ENCODE data around the gene THOC2. TPM values are rescaled to one million over a fixed set of nuclear protein-coding genes. Genes with fewer than 3 reads are reported as not detected.
"Not testable (repeated sequence)": the region's sequence is repeated elsewhere in the genome, so short reads cannot be mapped to it uniquely, and the experiment has no call there.

The THOC2 gene
- total and polyA plus RNA-seq, 2 donors (not counting 1 experiment from before 2014, with no cell fraction given) = 34.7 to 113 TPM

DNA sequence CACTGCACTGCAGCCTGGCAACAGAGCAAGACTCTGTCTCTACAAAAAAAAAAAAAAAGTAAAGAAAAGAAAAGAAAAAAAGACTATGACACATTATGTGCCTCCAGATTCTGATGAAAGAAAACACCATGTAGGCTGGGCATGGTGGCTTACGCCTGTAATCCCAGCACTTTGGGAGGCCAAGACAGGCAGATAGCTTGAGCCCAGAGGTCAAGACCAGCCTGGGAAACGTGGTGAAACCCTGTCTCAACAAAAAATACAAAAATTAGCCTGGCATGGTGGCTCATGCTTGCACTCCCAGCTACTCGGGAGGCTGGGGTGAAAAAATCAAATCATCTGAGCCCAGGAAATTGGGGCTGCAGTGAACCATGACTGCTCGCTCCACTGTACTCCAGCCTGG lies 19.4 kb downstream of the THOC2 start:
- intact Hi-C loops (cut with micrococcal nuclease) = no loop called here
- TF ChIP-seq, protein P1, sequence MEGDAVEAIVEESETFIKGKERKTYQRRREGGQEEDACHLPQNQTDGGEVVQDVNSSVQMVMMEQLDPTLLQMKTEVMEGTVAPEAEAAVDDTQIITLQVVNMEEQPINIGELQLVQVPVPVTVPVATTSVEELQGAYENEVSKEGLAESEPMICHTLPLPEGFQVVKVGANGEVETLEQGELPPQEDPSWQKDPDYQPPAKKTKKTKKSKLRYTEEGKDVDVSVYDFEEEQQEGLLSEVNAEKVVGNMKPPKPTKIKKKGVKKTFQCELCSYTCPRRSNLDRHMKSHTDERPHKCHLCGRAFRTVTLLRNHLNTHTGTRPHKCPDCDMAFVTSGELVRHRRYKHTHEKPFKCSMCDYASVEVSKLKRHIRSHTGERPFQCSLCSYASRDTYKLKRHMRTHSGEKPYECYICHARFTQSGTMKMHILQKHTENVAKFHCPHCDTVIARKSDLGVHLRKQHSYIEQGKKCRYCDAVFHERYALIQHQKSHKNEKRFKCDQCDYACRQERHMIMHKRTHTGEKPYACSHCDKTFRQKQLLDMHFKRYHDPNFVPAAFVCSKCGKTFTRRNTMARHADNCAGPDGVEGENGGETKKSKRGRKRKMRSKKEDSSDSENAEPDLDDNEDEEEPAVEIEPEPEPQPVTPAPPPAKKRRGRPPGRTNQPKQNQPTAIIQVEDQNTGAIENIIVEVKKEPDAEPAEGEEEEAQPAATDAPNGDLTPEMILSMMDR (IDR thresholded peaks at IDR 0.05) = no peak
- TF ChIP-seq EZH2 (IDR thresholded peaks at IDR 0.05; ENCODE audit: borderline replicate concordance, insufficient read depth, low read depth, low read length, poor library complexity, severe bottlenecking) = no peak
- POLR2A ChIA-PET = no interaction called here
- Histone ChIP-seq H3K4me3 (ENCODE audit: control extremely low read depth in 1 of 5, extremely low read depth in 1 of 5, insufficient read depth in 1 of 5, low read depth in 2 of 5, low read length in 4 of 5) (no peak overlapping the region), H2AFZ (ENCODE audit: insufficient read depth, low read depth, low read length, poor library complexity, severe bottlenecking) (no peak overlapping the region), H3K4me2 (replicated peaks; ENCODE audit: low read depth, low read length, poor library complexity, severe bottlenecking) (peak overlapping the region; percentile 34), H4K20me1 (ENCODE audit: control insufficient read depth, insufficient read depth, low read length, poor library complexity, severe bottlenecking) (no peaks in the 10 kb centered on the region), H3K79me2 (ENCODE audit: control insufficient read depth, insufficient read depth, low read length) (peaks cover 60% of the 10 kb centered on the region), H3K36me3 (replicated peaks in 1 of 2; ENCODE audit: control extremely low read depth in 1 of 2, control insufficient read depth in 1 of 2, extremely low read depth in 1 of 2, insufficient read depth in 2 of 2, low read length in 1 of 2) (peaks cover 0 to 4% of the 10 kb centered on the region in 2 experiments), H3K27me3 (replicated peaks in 1 of 4; ENCODE audit: control extremely low read depth in 1 of 4, control insufficient read depth in 3 of 4, insufficient read depth in 4 of 4, low read length in 3 of 4) (no peaks in the 10 kb centered on the region), H3K4me1 (ENCODE audit: control insufficient read depth in 2 of 2, insufficient read depth in 2 of 2, low read length in 2 of 2) (peaks cover 3 to 8% of the 10 kb centered on the region in 2 donors), H3K9ac (ENCODE audit: low read length) (no peak overlapping the region), H3K27ac (ENCODE audit: low read length in 2 of 2) (no peak overlapping the region), H3K9me3 (ENCODE audit: control extremely low read depth in 1 of 3, control insufficient read depth in 2 of 3, insufficient read depth in 1 of 3, low read length in 2 of 3) (peaks cover 0 to 3% (median 0%) of the 10 kb centered on the region in 3 donors)
- H3K4me1 Mint-ChIP-seq = peaks cover 27% of the 10 kb centered on the region
- WGBS (ENCODE audit: insufficient coverage) = 100% methylated on average over 1 of the region's 4 CpGs
- CTCF ChIA-PET = no interaction called here
- ATAC-seq (ENCODE audit: low read depth) = no peak
- no peak overlapping the region for H3K27ac Mint-ChIP-seq
- H3K4me3 Mint-ChIP-seq = no peak overlapping the region
- H3K27me3 Mint-ChIP-seq = no peaks in the 10 kb centered on the region
- DNase-seq = no peak
- H3K9me3 Mint-ChIP-seq (ENCODE audit: insufficient read depth) = no peaks in the 10 kb centered on the region

DNA sequence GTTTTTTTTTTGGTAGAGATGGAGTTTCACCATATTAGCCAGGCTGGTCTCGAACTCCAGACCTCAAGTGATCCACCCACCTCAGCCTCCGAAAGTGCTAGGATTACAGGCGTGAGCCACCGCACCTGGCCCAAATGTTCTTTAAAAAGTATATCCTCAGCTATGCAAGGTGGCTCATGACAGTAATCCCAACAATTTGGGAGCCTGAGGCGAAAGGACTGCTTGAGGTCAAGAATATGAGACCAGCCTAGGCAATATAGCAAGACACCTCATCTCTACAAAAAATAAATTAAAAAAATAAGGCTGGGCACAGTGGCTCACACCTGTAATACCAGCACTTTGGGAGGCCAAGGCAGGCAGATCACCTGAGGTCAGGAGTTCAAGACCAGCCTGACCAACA lies 21.7 kb downstream of the THOC2 start:
- H3K4me2 ChIP-seq (replicated peaks; ENCODE audit: low read depth, low read length, poor library complexity, severe bottlenecking); H3K9me3 ChIP-seq (ENCODE audit: control extremely low read depth in 1 of 3, control insufficient read depth in 2 of 3, insufficient read depth in 1 of 3, low read length in 2 of 3); H2AFZ ChIP-seq (ENCODE audit: insufficient read depth, low read depth, low read length, poor library complexity, severe bottlenecking); intact Hi-C loops (cut with micrococcal nuclease); H3K36me3 ChIP-seq (replicated peaks in 1 of 2; ENCODE audit: control extremely low read depth in 1 of 2, control insufficient read depth in 1 of 2, extremely low read depth in 1 of 2, insufficient read depth in 2 of 2, low read length in 1 of 2); H3K27ac Mint-ChIP-seq; DNase-seq; H3K4me3 ChIP-seq (ENCODE audit: control extremely low read depth in 1 of 5, extremely low read depth in 1 of 5, insufficient read depth in 1 of 5, low read depth in 2 of 5, low read length in 4 of 5); H3K27ac ChIP-seq (ENCODE audit: low read length in 2 of 2); H3K9ac ChIP-seq (ENCODE audit: low read length); H3K4me1 ChIP-seq (ENCODE audit: control insufficient read depth in 2 of 2, insufficient read depth in 2 of 2, low read length in 2 of 2); H3K27me3 ChIP-seq (replicated peaks in 1 of 4; ENCODE audit: control extremely low read depth in 1 of 4, control insufficient read depth in 3 of 4, insufficient read depth in 4 of 4, low read length in 3 of 4); ATAC-seq (ENCODE audit: low read depth); H3K27me3 Mint-ChIP-seq; H3K9me3 Mint-ChIP-seq (ENCODE audit: insufficient read depth); H3K4me3 Mint-ChIP-seq; H4K20me1 ChIP-seq (ENCODE audit: control insufficient read depth, insufficient read depth, low read length, poor library complexity, severe bottlenecking): not testable (repeated sequence)
- no CpG with 5 or more reads among the region's 5 CpGs for WGBS (ENCODE audit: insufficient coverage)
- H3K4me1 Mint-ChIP-seq = peaks cover 23% of the 10 kb centered on the region
- ChIA-PET POLR2A (interaction anchor here (0.7 kb wide), 1 partner anchor 188 kb away, joined by 3 read pairs; no protein-coding TSS in a partner anchor), CTCF (interaction anchor here (0.7 kb wide), 1 partner anchor 28 kb away, joined by 3 read pairs; no protein-coding TSS in a partner anchor)
- peaks cover 44% of the 10 kb centered on the region for H3K79me2 ChIP-seq (ENCODE audit: control insufficient read depth, insufficient read depth, low read length)

All from B cell (primary cell).